Lung (tissue), 12 donors: ENCODE measurements around the gene APOBEC2. TPM values are rescaled to one million over a fixed set of nuclear protein-coding genes. Genes with fewer than 3 reads are reported as not detected.
"Not testable (repeated sequence)": the region's sequence is repeated elsewhere in the genome, so short reads cannot be mapped to it uniquely, and the experiment has no call there.

Experiments
- ATAC-seq: fragments of 200-7000 bp; cut with Tn5 transposase; one replicate; pipeline ENCODE4 v1.9.1; 2020; ENCODE audit warnings: moderate number of reproducible peaks; ENCODE audit not compliant: insufficient read depth, low FRiP score
- DNase-seq, 3 donors: peaks; one replicate each; pipeline ENCODE4 v3.0.0-alpha.2; 2013 to 2017
- H3K27ac ChIP-seq, 2 donors: one replicate each; pipeline ENCODE4 v1.5.1; 2013; ENCODE audit warnings: mild to moderate bottlenecking in 2 of 2, moderate library complexity in 2 of 2, control low read depth in 1 of 2, inconsistent platforms in 1 of 2, low read depth in 1 of 2, low read length in 1 of 2
- H3K27me3 ChIP-seq, 3 donors: one replicate each; pipeline ENCODE4 v1.5.1; 2013; ENCODE audit warnings: low read length in 2 of 3; ENCODE audit not compliant: control insufficient read depth in 3 of 3, insufficient read depth in 3 of 3
- H3K36me3 ChIP-seq, 4 donors: one replicate each; pipeline ENCODE4 v1.5.1; 2013; ENCODE audit warnings: low read length in 4 of 4, mild to moderate bottlenecking in 1 of 4, moderate library complexity in 1 of 4; ENCODE audit not compliant: control insufficient read depth in 4 of 4, insufficient read depth in 4 of 4
- H3K4me1 ChIP-seq, 5 donors: one replicate each; pipeline ENCODE4 v1.5.1; 2013; ENCODE audit warnings: low read length in 5 of 5, mild to moderate bottlenecking in 2 of 5, moderate library complexity in 1 of 5; ENCODE audit not compliant: control insufficient read depth in 5 of 5, insufficient read depth in 5 of 5
- H3K4me3 ChIP-seq: one replicate; pipeline ENCODE4 v1.5.1; 2013; ENCODE audit warnings: mild to moderate bottlenecking, control low read depth, moderate library complexity
- H3K9ac ChIP-seq, 2 donors: one replicate each; pipeline ENCODE4 v1.5.1; 2013; ENCODE audit warnings: low read length in 2 of 2, control low read depth in 1 of 2; ENCODE audit not compliant: insufficient read depth in 1 of 2
- H3K9me3 ChIP-seq, 4 donors: one replicate each; pipeline ENCODE4 v1.5.1; 2013; ENCODE audit warnings: low read length in 3 of 4, mild to moderate bottlenecking in 1 of 4, moderate library complexity in 1 of 4; ENCODE audit not compliant: control insufficient read depth in 4 of 4, insufficient read depth in 3 of 4
- WGBS, 2 donors: extraction: QIAGEN DNeasy Blood & Tissue Kit; methylation state at CpG; one replicate each; pipeline ENCODE4 v1.1.7; 2013; 5-methylcytosine and 5-hydroxymethylcytosine counted together
- polyA plus RNA-seq, 2 donors: library from polyadenylated mRNA; stranded (reverse); fragments of 200-250 nt; gene quantifications; one replicate each; pipeline ENCODE4 v1.2.1, GENCODE V29; 2013
- total RNA-seq, 2 donors: library from RNA; depleted of rRNA in 1 of 2; stranded (reverse); fragments of >200 nt in 1 of 2; gene quantifications; one replicate each; pipeline ENCODE4 v1.2.1, GENCODE V29; 2014 to 2021
- TF ChIP-seq, protein P1 (sequence below): IDR thresholded peaks from 2 replicates; pipeline ENCODE4 v1.5.1; 2012; ENCODE audit warnings: mild to moderate bottlenecking; ENCODE audit errors: control extremely low read depth, extremely low read depth
- donor health status: control.
- donor health status: control.
- donor health status: Bipolar disorder and iron deficiency.
- donor health status: healthy.
- donor health status: DM: yes; HTN: yes; CAD: no.

The APOBEC2 gene
- total and polyA plus RNA-seq, 4 donors, result 0.10 to 0.51 (median 0.37) TPM

GRCh38 chr6:41009669-41010068 is 43.3 kb upstream of the APOBEC2 start:
- Histone ChIP-seq H3K9me3 (no peaks in the 10 kb centered on the region), H3K27ac (no peak overlapping the region), H3K36me3 (no peaks in the 10 kb centered on the region), H3K9ac (no peak overlapping the region), H3K27me3 (no peaks in the 10 kb centered on the region), H3K4me1 (no peaks in the 10 kb centered on the region), H3K4me3 (no peak overlapping the region)
- ATAC-seq, result no peak
- DNase-seq, result no peak
- 100% methylated on average over 1 of the region's 1 CpG for WGBS, 2 donors
- TF ChIP-seq, protein P1, sequence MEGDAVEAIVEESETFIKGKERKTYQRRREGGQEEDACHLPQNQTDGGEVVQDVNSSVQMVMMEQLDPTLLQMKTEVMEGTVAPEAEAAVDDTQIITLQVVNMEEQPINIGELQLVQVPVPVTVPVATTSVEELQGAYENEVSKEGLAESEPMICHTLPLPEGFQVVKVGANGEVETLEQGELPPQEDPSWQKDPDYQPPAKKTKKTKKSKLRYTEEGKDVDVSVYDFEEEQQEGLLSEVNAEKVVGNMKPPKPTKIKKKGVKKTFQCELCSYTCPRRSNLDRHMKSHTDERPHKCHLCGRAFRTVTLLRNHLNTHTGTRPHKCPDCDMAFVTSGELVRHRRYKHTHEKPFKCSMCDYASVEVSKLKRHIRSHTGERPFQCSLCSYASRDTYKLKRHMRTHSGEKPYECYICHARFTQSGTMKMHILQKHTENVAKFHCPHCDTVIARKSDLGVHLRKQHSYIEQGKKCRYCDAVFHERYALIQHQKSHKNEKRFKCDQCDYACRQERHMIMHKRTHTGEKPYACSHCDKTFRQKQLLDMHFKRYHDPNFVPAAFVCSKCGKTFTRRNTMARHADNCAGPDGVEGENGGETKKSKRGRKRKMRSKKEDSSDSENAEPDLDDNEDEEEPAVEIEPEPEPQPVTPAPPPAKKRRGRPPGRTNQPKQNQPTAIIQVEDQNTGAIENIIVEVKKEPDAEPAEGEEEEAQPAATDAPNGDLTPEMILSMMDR, result no peak

GRCh38 chr6:41011673-41012072 is 41.3 kb upstream of the APOBEC2 start:
- no peak overlapping the region for H3K4me3 ChIP-seq
- H3K9ac ChIP-seq, result no peak overlapping the region
- ATAC-seq (no peak), DNase-seq (no peak)
- H3K27ac ChIP-seq, result no peak overlapping the region
- no peaks in the 10 kb centered on the region for H3K9me3 ChIP-seq
- 90 to 98% methylated on average over 2 of the region's 2 CpGs for WGBS, 2 donors
- H3K27me3 ChIP-seq, result no peaks in the 10 kb centered on the region
- TF ChIP-seq, protein P1, result no peak
- no peaks in the 10 kb centered on the region for H3K4me1 ChIP-seq
- H3K36me3 ChIP-seq, result no peaks in the 10 kb centered on the region

DNA sequence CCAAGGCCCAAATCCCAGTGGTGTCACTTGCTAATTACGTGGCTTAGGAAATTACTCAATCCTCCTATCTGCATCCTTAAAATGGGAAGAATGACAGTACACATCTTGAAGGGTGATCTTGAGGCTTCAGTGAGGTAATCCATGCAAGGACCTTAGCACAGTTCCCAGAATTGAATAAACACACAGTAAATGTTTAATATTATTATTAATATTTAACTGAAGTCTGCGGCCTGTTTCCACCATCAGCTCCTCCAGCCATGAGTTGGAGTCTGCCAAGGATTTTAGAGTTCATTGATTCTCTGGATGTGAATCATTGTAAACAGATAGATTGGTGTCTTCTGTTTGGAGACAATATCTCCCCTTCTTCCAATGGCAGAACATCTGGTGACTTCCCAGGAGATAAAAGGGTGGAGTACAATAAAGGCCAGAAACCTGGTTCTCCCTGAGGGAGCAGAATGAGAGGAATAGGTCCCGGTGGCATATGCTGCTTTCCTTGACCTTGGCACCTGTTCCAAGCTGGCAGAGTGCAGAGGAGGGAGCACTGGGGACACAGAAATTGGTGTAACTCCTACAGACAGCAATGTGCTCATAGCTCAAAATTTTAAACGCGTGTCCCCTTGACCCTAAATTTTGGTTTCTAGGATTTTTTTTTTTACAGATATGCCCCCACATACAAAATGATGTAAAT is 39.4 kb upstream of the APOBEC2 start:
- TF ChIP-seq, protein P1, result no peak
- H3K27ac ChIP-seq, result no peak overlapping the region

DNA sequence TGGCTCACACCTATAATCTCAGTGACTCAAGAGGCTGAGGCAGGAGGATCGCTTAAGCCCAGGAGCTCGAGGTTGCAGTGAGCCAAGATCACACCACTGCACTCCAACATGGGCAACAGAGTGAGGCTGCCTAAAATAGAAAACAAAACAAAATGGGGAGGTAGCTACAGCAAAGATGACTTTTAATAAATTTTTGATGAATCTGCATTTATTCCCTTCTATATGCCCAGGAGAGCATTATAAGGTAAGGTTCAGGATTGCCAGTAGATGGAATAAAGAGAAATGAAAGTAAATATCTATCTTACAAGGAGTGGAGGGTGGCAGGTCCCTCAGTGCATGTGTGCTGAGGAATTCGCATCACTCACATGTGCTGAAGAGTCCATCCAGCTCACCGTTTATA is 38.2 kb upstream of the APOBEC2 start:
- Histone ChIP-seq H3K9ac (no peak overlapping the region), H3K4me3 (no peak overlapping the region), H3K27ac (no peak overlapping the region), H3K36me3 (no peaks in the 10 kb centered on the region), H3K27me3 (no peaks in the 10 kb centered on the region), H3K9me3 (peaks cover 0 to 3% (median 0%) of the 10 kb centered on the region in 4 donors), H3K4me1 (no peaks in the 10 kb centered on the region)
- TF ChIP-seq, protein P1, result no peak
- 91 to 93% methylated on average over 4 of the region's 4 CpGs for WGBS, 2 donors
- DNase-seq (no peak), ATAC-seq (no peak)

More for the DNA sequence above, 39.4 kb upstream of the APOBEC2 start:
- DNase-seq (no peak), ATAC-seq (no peak)
- WGBS, 2 donors, result 84 to 88% methylated on average over 5 of the region's 5 CpGs
- no peaks in the 10 kb centered on the region for H3K36me3 ChIP-seq
- H3K4me1 ChIP-seq, result no peaks in the 10 kb centered on the region
- H3K27me3 ChIP-seq, result no peaks in the 10 kb centered on the region
- H3K9ac ChIP-seq, result no peak overlapping the region
- H3K4me3 ChIP-seq, result no peak overlapping the region
- H3K9me3 ChIP-seq, result peaks cover 0 to 2% (median 0%) of the 10 kb centered on the region in 4 donors

- not testable (repeated sequence) for H3K9ac ChIP-seq, H3K9me3 ChIP-seq, H3K27ac ChIP-seq, ATAC-seq, DNase-seq, H3K27me3 ChIP-seq, H3K4me3 ChIP-seq, H3K4me1 ChIP-seq, H3K36me3 ChIP-seq
- WGBS, 2 donors, result 97 to 99% methylated on average over 4 to 5 of the region's 5 CpGs
These were observed 37.1 kb upstream of the APOBEC2 start for GRCh38 chr6:41015860-41016259.
